Measurements from ENCODE around the gene FBXW4.

Gene FBXW4

GRCh38 chr10:101693978-101694673 is 844 bp downstream of the FBXW4 start:
- DNase-seq: peak; percentile 26

- no peak for DNase-seq
Measured at GRCh38 chr10:101693651-101693977, 1.4 kb downstream of the FBXW4 start.

GRCh38 chr10:101691081-101691480 is 3.9 kb downstream of the FBXW4 start:
- DNase-seq: no peak

- no peak for DNase-seq
Measured at GRCh38 chr10:101690461-101690860, 4.5 kb downstream of the FBXW4 start.

- no peak for DNase-seq
Measured at GRCh38 chr10:101687071-101687658, 7.8 kb downstream of the FBXW4 start.

- DNase-seq: no peak
Measured at GRCh38 chr10:101686133-101686925, 8.6 kb downstream of the FBXW4 start.

GRCh38 chr10:101684782-101685181 is 10.2 kb downstream of the FBXW4 start:
- no peak for DNase-seq

GRCh38 chr10:101683276-101683675 is 11.7 kb downstream of the FBXW4 start:
- DNase-seq: no peak

GRCh38 chr10:101682172-101682825 is 12.7 kb downstream of the FBXW4 start:
- no peak for DNase-seq

GRCh38 chr10:101676565-101676964 is 18.4 kb downstream of the FBXW4 start:
- DNase-seq: no peak

GRCh38 chr10:101675115-101675514 is 19.9 kb downstream of the FBXW4 start:
- no peak for DNase-seq

GRCh38 chr10:101672536-101672935 is 22.4 kb downstream of the FBXW4 start:
- no peak for DNase-seq

GRCh38 chr10:101671453-101671852 is 23.5 kb downstream of the FBXW4 start:
- DNase-seq: no peak

- no peak for DNase-seq
Measured at GRCh38 chr10:101670635-101671034, 24.3 kb downstream of the FBXW4 start.

GRCh38 chr10:101669181-101669580 is 25.8 kb downstream of the FBXW4 start:
- no peak for DNase-seq

- no peak for DNase-seq
Measured at GRCh38 chr10:101668566-101668965, 26.4 kb downstream of the FBXW4 start.

- no peak for DNase-seq
Measured at GRCh38 chr10:101666083-101666482, 28.9 kb downstream of the FBXW4 start.

GRCh38 chr10:101663097-101663496 is 31.9 kb downstream of the FBXW4 start:
- DNase-seq: no peak

- DNase-seq: no peak
Measured at GRCh38 chr10:101660256-101660655, 34.7 kb downstream of the FBXW4 start.

- no peak for DNase-seq
Measured at GRCh38 chr10:101658975-101659374, 36.0 kb downstream of the FBXW4 start.

GRCh38 chr10:101656890-101657289 is 38.1 kb downstream of the FBXW4 start:
- DNase-seq: no peak

- DNase-seq: no peak
Measured at GRCh38 chr10:101655570-101655969, 39.4 kb downstream of the FBXW4 start.

GRCh38 chr10:101653536-101653935 is 41.4 kb downstream of the FBXW4 start:
- DNase-seq: no peak

- DNase-seq: no peak
Measured at GRCh38 chr10:101651336-101651735, 43.6 kb downstream of the FBXW4 start.
